ENCODE results near the gene KCTD10.

DNA sequence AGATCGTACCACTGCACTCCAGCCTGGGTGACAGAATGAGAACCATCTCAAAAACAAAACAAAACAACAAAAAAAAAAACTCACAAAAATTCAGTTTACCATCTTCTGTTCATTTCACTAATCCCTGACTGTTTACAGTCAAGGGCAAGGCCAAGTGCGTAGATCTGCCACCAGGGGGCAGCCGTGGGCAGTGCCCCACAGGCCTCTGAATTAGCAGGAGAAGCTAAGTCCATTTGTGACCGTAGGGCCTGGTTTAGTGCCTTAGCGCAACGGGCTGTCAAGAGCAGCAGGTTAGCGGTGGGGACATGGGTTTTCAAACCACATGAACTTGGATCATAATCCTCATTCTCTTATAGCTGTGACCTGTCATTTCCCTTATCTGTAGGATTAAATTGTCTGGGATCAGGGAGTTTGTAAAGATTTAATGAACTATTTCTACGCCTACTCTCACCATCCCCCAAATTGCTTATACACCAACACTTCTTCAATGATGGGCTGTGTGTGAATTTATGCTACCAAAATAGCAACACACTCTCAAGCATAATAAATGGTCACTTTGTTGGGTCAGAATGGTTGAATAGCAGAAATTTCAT, 49.0 kb downstream of the KCTD10 start:
- TF ChIP-seq POLR2AphosphoS5 (IDR thresholded peaks at IDR 0.05), result no peak
- TF ChIP-seq, protein P1, sequence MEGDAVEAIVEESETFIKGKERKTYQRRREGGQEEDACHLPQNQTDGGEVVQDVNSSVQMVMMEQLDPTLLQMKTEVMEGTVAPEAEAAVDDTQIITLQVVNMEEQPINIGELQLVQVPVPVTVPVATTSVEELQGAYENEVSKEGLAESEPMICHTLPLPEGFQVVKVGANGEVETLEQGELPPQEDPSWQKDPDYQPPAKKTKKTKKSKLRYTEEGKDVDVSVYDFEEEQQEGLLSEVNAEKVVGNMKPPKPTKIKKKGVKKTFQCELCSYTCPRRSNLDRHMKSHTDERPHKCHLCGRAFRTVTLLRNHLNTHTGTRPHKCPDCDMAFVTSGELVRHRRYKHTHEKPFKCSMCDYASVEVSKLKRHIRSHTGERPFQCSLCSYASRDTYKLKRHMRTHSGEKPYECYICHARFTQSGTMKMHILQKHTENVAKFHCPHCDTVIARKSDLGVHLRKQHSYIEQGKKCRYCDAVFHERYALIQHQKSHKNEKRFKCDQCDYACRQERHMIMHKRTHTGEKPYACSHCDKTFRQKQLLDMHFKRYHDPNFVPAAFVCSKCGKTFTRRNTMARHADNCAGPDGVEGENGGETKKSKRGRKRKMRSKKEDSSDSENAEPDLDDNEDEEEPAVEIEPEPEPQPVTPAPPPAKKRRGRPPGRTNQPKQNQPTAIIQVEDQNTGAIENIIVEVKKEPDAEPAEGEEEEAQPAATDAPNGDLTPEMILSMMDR (IDR thresholded peaks at IDR 0.05), result peak; percentile 73 to 94 (median 82)
- TF ChIP-seq POLR2A (IDR thresholded peaks at IDR 0.05), result no peak
